Osteoblast (primary cell): ENCODE data around the gene GRM8. TPM values are rescaled to one million over a fixed set of nuclear protein-coding genes. Genes with fewer than 3 reads are reported as not detected.

Experiments used
- DNase-seq: peaks from one replicate; pipeline ENCODE4 v3.0.0; 2011; ENCODE audit warnings: low spot score, mixed read lengths; ENCODE audit not compliant: insufficient read length; ENCODE audit errors: missing footprints
- H2AFZ ChIP-seq: 2 replicates; pipeline ENCODE4 v1.6.0; 2011; ENCODE audit warnings: mild to moderate bottlenecking, low read length
- H3K27ac ChIP-seq: 2 replicates; pipeline ENCODE4 v1.5.1; 2011; ENCODE audit warnings: mild to moderate bottlenecking, low read depth, low read length, moderate library complexity
- H3K27me3 ChIP-seq: 2 replicates; pipeline ENCODE4 v1.6.0; 2012; ENCODE audit warnings: mild to moderate bottlenecking, control low read depth, inconsistent platforms, low read length, moderate library complexity; ENCODE audit not compliant: insufficient read depth
- H3K36me3 ChIP-seq: 2 replicates; pipeline ENCODE4 v1.5.1; 2011; ENCODE audit warnings: mild to moderate bottlenecking, low read length, control low read depth, moderate library complexity; ENCODE audit not compliant: insufficient read depth
- H3K4me1 ChIP-seq: 2 replicates; pipeline ENCODE4 v1.5.1; 2011; ENCODE audit warnings: mild to moderate bottlenecking, low read length, control low read depth, moderate library complexity; ENCODE audit not compliant: insufficient read depth
- H3K4me2 ChIP-seq: 2 replicates; pipeline ENCODE4 v1.6.0; 2011; ENCODE audit warnings: mild to moderate bottlenecking, low read length; ENCODE audit not compliant: insufficient read depth
- H3K4me3 ChIP-seq: fragments of 200-600 bp; sonication (generic); 3 replicates; pipeline ENCODE4 v1.5.1; 2012; ENCODE audit warnings: mild to moderate bottlenecking, low read length, inconsistent platforms; ENCODE audit not compliant: insufficient read depth
- H3K79me2 ChIP-seq: 2 replicates; pipeline ENCODE4 v1.6.0; 2012; ENCODE audit warnings: mild to moderate bottlenecking, low read length, control low read depth, inconsistent platforms; ENCODE audit not compliant: insufficient read depth
- H3K9me3 ChIP-seq: 2 replicates; pipeline ENCODE4 v1.5.1; 2011; ENCODE audit warnings: low read depth, low read length, control low read depth
- H4K20me1 ChIP-seq: 2 replicates; pipeline ENCODE4 v1.6.0; 2012; ENCODE audit warnings: mild to moderate bottlenecking, low read length, control low read depth; ENCODE audit not compliant: insufficient read depth
- CTCF ChIP-seq: IDR thresholded peaks from 2 replicates; pipeline ENCODE4 v1.5.1; 2011; ENCODE audit warnings: mild to moderate bottlenecking, low read depth, low read length, moderate library complexity; ENCODE audit errors: extremely low read depth
- total RNA-seq: library from RNA; depleted of rRNA; stranded (reverse); fragments of >200 nt; gene quantifications from 2 replicates; pipeline ENCODE4 v1.2.3, GENCODE V29; 2012

The GRM8 gene
- total RNA-seq, 1 donor, result not detected

GRCh38 chr7:127270093-127270492 is 17.4 kb upstream of the GRM8 start:
- H3K4me3 ChIP-seq, result no peak overlapping the region
- no peak overlapping the region for H2AFZ ChIP-seq
- TF ChIP-seq CTCF, result no peak

GRCh38 chr7:127266047-127266446 is 13.3 kb upstream of the GRM8 start:
- Histone ChIP-seq H2AFZ (no peak overlapping the region), H3K27ac (no peak overlapping the region), H3K4me1 (no peaks in the 10 kb centered on the region), H3K4me3 (no peak overlapping the region), H4K20me1 (no peaks in the 10 kb centered on the region), H3K4me2 (no peak overlapping the region), H3K36me3 (no peaks in the 10 kb centered on the region), H3K9me3 (no peaks in the 10 kb centered on the region), H3K79me2 (no peaks in the 10 kb centered on the region), H3K27me3 (no peaks in the 10 kb centered on the region)
- no peak for TF ChIP-seq CTCF
- no peak for DNase-seq

More at GRCh38 chr7:127270093-127270492, 17.4 kb upstream of the GRM8 start:
- Histone ChIP-seq H4K20me1 (no peaks in the 10 kb centered on the region), H3K79me2 (no peaks in the 10 kb centered on the region), H3K4me1 (no peaks in the 10 kb centered on the region), H3K36me3 (no peaks in the 10 kb centered on the region), H3K27me3 (no peaks in the 10 kb centered on the region), H3K4me2 (no peak overlapping the region), H3K27ac (no peak overlapping the region), H3K9me3 (no peaks in the 10 kb centered on the region)
- DNase-seq, result no peak

- Histone ChIP-seq H4K20me1 (no peaks in the 10 kb centered on the region), H3K9me3 (no peaks in the 10 kb centered on the region), H3K4me3 (no peak overlapping the region), H3K4me1 (no peaks in the 10 kb centered on the region), H3K27me3 (no peaks in the 10 kb centered on the region), H3K36me3 (no peaks in the 10 kb centered on the region), H2AFZ (no peak overlapping the region), H3K4me2 (no peak overlapping the region), H3K79me2 (no peaks in the 10 kb centered on the region), H3K27ac (no peak overlapping the region)
- DNase-seq, result no peak
- TF ChIP-seq CTCF, result no peak
Measured at GRCh38 chr7:127264219-127264618, 11.5 kb upstream of the GRM8 start.

- no peak for TF ChIP-seq CTCF
- Histone ChIP-seq H4K20me1 (no peaks in the 10 kb centered on the region), H3K4me3 (no peak overlapping the region), H3K36me3 (no peaks in the 10 kb centered on the region), H3K4me1 (no peaks in the 10 kb centered on the region), H3K27ac (no peak overlapping the region), H2AFZ (no peak overlapping the region), H3K9me3 (no peaks in the 10 kb centered on the region), H3K79me2 (no peaks in the 10 kb centered on the region), H3K27me3 (peaks cover 6% of the 10 kb centered on the region), H3K4me2 (no peak overlapping the region)
- no peak for DNase-seq
Measured at GRCh38 chr7:127258111-127258510, 5.4 kb upstream of the GRM8 start.
